Parathyroid adenoma (tissue), 2 donors: ENCODE results near the gene CPNE4.

Source experiments
- H2AFZ ChIP-seq: fragments of 300-600 bp; sonication (generic); one replicate; pipeline ENCODE4 v1.7.0; 2017; ENCODE audit warnings: antibody characterized with exemption, mild to moderate bottlenecking
- H3K27ac ChIP-seq: fragments of 300-600 bp; sonication (generic); one replicate; pipeline ENCODE4 v1.7.0; 2017
- H3K27me3 ChIP-seq: fragments of 300-600 bp; sonication (generic); one replicate; pipeline ENCODE4 v1.7.0; 2017; ENCODE audit warnings: low read length; ENCODE audit not compliant: control insufficient read depth, insufficient read depth
- H3K36me3 ChIP-seq: fragments of 300-600 bp; sonication (generic); one replicate; pipeline ENCODE4 v1.7.0; 2017; ENCODE audit warnings: low read length; ENCODE audit not compliant: control insufficient read depth, insufficient read depth
- H3K4me1 ChIP-seq: fragments of 300-600 bp; sonication (generic); one replicate; pipeline ENCODE4 v1.7.0; 2017; ENCODE audit warnings: control low read depth
- H3K4me2 ChIP-seq: fragments of 300-600 bp; sonication (generic); one replicate; pipeline ENCODE4 v1.7.0; 2017; ENCODE audit warnings: low read length
- H3K4me3 ChIP-seq: fragments of 300-600 bp; sonication (generic); one replicate; pipeline ENCODE4 v1.7.0; 2017; ENCODE audit warnings: low read depth, low read length
- H3K79me2 ChIP-seq: fragments of 300-600 bp; sonication (generic); one replicate; pipeline ENCODE4 v1.7.0; 2017; ENCODE audit warnings: control low read depth
- H3K9ac ChIP-seq: fragments of 300-600 bp; sonication (generic); one replicate; pipeline ENCODE4 v1.7.0; 2017; ENCODE audit warnings: mild to moderate bottlenecking
- H3K9me3 ChIP-seq: fragments of 300-600 bp; sonication (generic); one replicate; pipeline ENCODE4 v1.7.0; 2017; ENCODE audit warnings: low read length; ENCODE audit not compliant: control insufficient read depth
- TF ChIP-seq, protein P1 (sequence below): fragments of 300-600 bp; sonication (generic); IDR thresholded peaks from one replicate; pipeline ENCODE4 v1.7.0; 2017; ENCODE audit warnings: antibody characterized with exemption, mild to moderate bottlenecking
- donor health status: primary hyperparathyroidism.

The CPNE4 gene

DNA sequence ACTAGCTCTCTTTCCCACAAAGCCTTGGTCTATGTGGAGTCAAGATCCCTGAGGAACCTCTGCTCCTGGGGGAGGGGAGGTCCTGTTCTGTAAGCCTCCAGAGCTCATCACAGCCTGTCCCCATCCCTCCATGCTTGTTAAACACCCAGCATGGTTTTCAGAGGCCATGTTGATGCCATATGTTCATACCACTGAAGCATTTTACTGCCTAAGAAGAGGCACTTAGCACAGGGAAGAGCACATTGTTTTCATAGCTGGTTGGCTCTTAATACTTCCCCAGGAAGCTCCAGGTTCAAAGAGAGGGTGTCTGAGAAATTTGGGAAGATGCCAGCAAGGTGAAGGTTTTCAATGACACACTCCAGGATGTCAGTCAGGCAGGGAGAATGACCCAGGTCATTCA lies 25.6 kb downstream of the CPNE4 start:
- no peak overlapping the region for H3K4me2 ChIP-seq
- H3K27me3 ChIP-seq, result no peaks in the 10 kb centered on the region
- H2AFZ ChIP-seq, result no peak overlapping the region
- no peak overlapping the region for H3K27ac ChIP-seq
- H3K4me1 ChIP-seq, result peaks cover 3% of the 10 kb centered on the region
- no peak overlapping the region for H3K9ac ChIP-seq
- TF ChIP-seq, protein P1, sequence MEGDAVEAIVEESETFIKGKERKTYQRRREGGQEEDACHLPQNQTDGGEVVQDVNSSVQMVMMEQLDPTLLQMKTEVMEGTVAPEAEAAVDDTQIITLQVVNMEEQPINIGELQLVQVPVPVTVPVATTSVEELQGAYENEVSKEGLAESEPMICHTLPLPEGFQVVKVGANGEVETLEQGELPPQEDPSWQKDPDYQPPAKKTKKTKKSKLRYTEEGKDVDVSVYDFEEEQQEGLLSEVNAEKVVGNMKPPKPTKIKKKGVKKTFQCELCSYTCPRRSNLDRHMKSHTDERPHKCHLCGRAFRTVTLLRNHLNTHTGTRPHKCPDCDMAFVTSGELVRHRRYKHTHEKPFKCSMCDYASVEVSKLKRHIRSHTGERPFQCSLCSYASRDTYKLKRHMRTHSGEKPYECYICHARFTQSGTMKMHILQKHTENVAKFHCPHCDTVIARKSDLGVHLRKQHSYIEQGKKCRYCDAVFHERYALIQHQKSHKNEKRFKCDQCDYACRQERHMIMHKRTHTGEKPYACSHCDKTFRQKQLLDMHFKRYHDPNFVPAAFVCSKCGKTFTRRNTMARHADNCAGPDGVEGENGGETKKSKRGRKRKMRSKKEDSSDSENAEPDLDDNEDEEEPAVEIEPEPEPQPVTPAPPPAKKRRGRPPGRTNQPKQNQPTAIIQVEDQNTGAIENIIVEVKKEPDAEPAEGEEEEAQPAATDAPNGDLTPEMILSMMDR, result no peak
- H3K79me2 ChIP-seq, result peaks cover 4% of the 10 kb centered on the region
- no peaks in the 10 kb centered on the region for H3K36me3 ChIP-seq
- H3K9me3 ChIP-seq, result no peaks in the 10 kb centered on the region
- no peak overlapping the region for H3K4me3 ChIP-seq

DNA sequence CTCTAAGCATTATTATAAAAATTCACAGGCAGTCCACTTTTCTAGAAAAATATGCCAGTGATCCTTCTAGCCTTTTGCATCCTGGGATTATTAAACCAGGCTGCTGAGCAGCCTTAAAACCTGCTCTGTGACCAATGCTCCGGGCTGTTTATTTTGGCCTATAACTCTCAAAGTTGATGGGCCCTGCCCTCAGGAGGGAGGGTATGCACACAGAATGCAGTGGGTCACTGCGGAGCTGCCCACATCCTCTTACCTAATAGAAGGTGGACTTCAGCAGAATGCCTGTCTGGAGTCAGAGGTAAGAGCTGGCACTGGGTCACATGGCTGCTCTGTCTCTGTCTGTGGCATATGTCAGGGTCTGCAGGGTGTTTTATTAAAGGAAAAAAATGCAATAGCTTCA lies 26.0 kb downstream of the CPNE4 start:
- Histone ChIP-seq H3K4me1 (peaks cover 3% of the 10 kb centered on the region), H3K9ac (no peak overlapping the region), H3K4me3 (no peak overlapping the region), H3K27ac (no peak overlapping the region), H3K4me2 (no peak overlapping the region), H3K27me3 (no peaks in the 10 kb centered on the region), H2AFZ (no peak overlapping the region), H3K79me2 (peaks cover 4% of the 10 kb centered on the region), H3K9me3 (no peaks in the 10 kb centered on the region), H3K36me3 (no peaks in the 10 kb centered on the region)
- TF ChIP-seq, protein P1, result no peak

DNA sequence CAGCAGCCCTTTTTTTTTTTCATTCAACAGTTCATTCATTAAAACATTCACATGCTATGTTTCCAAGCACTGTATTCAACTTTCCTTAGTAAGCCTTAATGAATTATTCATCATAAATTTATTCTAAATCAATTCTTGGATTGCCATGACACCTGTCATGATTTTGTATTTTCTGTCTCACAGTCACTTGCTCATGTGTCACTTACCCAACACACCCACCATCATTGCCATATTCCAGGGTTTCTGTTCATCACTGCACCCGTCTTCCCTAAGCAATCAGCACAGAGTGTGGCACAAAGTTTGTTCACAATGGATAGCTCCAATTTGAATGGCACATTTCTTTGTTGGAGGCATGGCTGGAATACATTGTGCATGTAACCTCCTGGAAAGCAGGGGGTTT lies 27.2 kb downstream of the CPNE4 start:
- TF ChIP-seq, protein P1, result no peak
- Histone ChIP-seq H2AFZ (no peak overlapping the region), H3K4me1 (peaks cover 3% of the 10 kb centered on the region), H3K27me3 (no peaks in the 10 kb centered on the region), H3K36me3 (no peaks in the 10 kb centered on the region), H3K4me2 (no peak overlapping the region), H3K4me3 (no peak overlapping the region), H3K9me3 (no peaks in the 10 kb centered on the region), H3K9ac (no peak overlapping the region), H3K27ac (no peak overlapping the region), H3K79me2 (peaks cover 4% of the 10 kb centered on the region)

DNA sequence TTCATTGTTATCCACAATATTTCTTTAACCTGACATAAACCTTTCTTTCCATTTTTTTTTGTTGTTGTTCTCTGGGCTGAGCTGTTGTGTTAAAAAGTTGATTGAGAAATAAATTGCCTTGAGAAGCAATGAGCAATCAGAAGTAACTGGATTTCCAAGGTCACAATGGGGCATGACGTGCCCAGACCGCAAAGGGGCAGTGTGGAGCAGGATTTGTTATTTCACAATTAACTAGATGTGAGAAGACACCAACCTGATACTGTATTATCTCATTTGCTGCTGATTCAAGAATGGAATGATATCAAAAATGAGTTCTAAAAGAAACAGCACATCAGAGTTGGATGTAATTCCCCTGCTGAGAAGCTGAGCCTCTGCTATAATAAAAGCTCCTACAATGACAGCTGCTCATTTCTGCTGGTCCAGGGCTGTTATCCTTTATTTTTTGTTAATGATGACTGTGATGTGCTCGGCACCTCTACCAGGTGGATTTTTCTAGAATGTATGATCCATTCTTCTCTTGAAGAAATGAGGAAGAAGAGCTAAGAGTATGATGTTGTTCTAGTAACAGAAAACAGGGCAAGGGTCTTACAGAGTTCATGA lies 28.1 kb downstream of the CPNE4 start:
- Histone ChIP-seq H2AFZ (no peak overlapping the region), H3K4me3 (no peak overlapping the region), H3K9ac (no peak overlapping the region), H3K9me3 (no peaks in the 10 kb centered on the region), H3K4me1 (peaks cover 3% of the 10 kb centered on the region), H3K27ac (no peak overlapping the region), H3K4me2 (no peak overlapping the region), H3K36me3 (no peaks in the 10 kb centered on the region), H3K27me3 (no peaks in the 10 kb centered on the region), H3K79me2 (peaks cover 4% of the 10 kb centered on the region)
- TF ChIP-seq, protein P1, result peak; percentile 54

DNA sequence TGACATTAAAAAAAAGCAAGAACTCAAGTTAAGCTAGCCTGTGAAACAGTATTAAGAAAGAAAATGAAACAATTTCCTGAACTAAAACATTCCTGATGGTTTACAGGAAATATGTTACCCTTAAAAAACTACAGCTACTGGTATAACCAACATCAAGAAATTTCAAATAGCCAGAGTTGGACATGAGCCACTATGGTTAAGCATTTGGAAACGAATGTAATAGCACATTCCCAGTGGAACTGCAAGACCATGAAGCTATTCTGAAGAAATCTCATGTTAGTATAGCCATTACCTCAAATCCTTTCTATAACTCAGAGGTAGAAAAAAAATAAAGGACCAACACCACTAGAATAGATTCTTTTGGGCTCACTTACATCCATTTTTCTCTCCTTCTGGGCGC lies 30.2 kb downstream of the CPNE4 start:
- no peak overlapping the region for H3K27ac ChIP-seq
- H3K9me3 ChIP-seq, result no peaks in the 10 kb centered on the region
- H3K9ac ChIP-seq, result no peak overlapping the region
- no peak overlapping the region for H3K4me2 ChIP-seq
- H3K27me3 ChIP-seq, result no peaks in the 10 kb centered on the region
- H3K79me2 ChIP-seq, result peaks cover 4% of the 10 kb centered on the region
- no peak overlapping the region for H2AFZ ChIP-seq
- TF ChIP-seq, protein P1, result no peak
- no peak overlapping the region for H3K4me3 ChIP-seq
- peaks cover 3% of the 10 kb centered on the region for H3K4me1 ChIP-seq
- H3K36me3 ChIP-seq, result no peaks in the 10 kb centered on the region
